Fibroblast of lung (primary cell): ENCODE data around the gene SPRYD3. TPM values are rescaled to one million over a fixed set of nuclear protein-coding genes. Genes with fewer than 3 reads are reported as not detected.

Experiments
- DNase-seq, 2 donors: peaks; one replicate each; pipeline versions ENCODE4 v3.0.0 to v3.0.0-alpha.2; 2010; ENCODE audit warnings: low read depth in 2 of 2
- H2AFZ ChIP-seq: 2 replicates; pipeline ENCODE4 v1.5.1; 2012; ENCODE audit warnings: low read length, control low read depth, inconsistent platforms
- H3K27ac ChIP-seq: 2 replicates; pipeline ENCODE4 v1.5.1; 2011; ENCODE audit warnings: low read length, control low read depth; ENCODE audit not compliant: insufficient read depth
- H3K27me3 ChIP-seq: 2 replicates; pipeline ENCODE4 v1.5.1; 2011; ENCODE audit warnings: mild to moderate bottlenecking, low read length; ENCODE audit not compliant: control insufficient read depth, insufficient read depth
- H3K36me3 ChIP-seq: 2 replicates; pipeline ENCODE4 v1.5.1; 2011; ENCODE audit warnings: low read length; ENCODE audit not compliant: control insufficient read depth, insufficient read depth
- H3K4me1 ChIP-seq: 2 replicates; pipeline ENCODE4 v1.5.1; 2011; ENCODE audit warnings: low read length; ENCODE audit not compliant: control insufficient read depth, insufficient read depth; ENCODE audit errors: extremely low read depth
- H3K4me2 ChIP-seq: 2 replicates; pipeline ENCODE4 v1.5.1; 2011; ENCODE audit warnings: low read length, control low read depth; ENCODE audit not compliant: insufficient read depth; ENCODE audit errors: extremely low read depth
- H3K4me3 ChIP-seq, 4 experiments: fragments of 200-600 bp in 1 of 4; sonication (generic) in 1 of 4; replicated peaks in 1 of 4; 2 replicates each; pipeline ENCODE4 v1.5.1; 2011 to 2016; ENCODE audit warnings: low read length in 4 of 4, low read depth in 3 of 4, mild to moderate bottlenecking in 3 of 4, control low read depth in 2 of 4, inconsistent platforms in 1 of 4, mixed read lengths in 1 of 4; ENCODE audit not compliant: insufficient read depth in 1 of 4; ENCODE audit errors: control extremely low read depth in 1 of 4
- H3K79me2 ChIP-seq: 2 replicates; pipeline ENCODE4 v1.5.1; 2012; ENCODE audit warnings: mild to moderate bottlenecking, low read length, inconsistent platforms; ENCODE audit not compliant: control insufficient read depth, insufficient read depth
- H3K9ac ChIP-seq: 2 replicates; pipeline ENCODE4 v1.5.1; 2011; ENCODE audit warnings: mild to moderate bottlenecking, low read length, control low read depth; ENCODE audit not compliant: insufficient read depth
- H3K9me3 ChIP-seq: 2 replicates; pipeline ENCODE4 v1.5.1; 2012; ENCODE audit warnings: low read depth, low read length; ENCODE audit not compliant: control insufficient read depth, insufficient read depth
- H4K20me1 ChIP-seq: 2 replicates; pipeline ENCODE4 v1.5.1; 2011; ENCODE audit warnings: low read length; ENCODE audit not compliant: control insufficient read depth, insufficient read depth; ENCODE audit errors: extremely low read depth
- CTCF ChIP-seq, 2 donors: IDR thresholded peaks in 1 of 2; conservative IDR thresholded peaks in 1 of 2; 1 replicate in 1 of 2; 2 replicates in 1 of 2; pipeline ENCODE4 v1.5.1; 2011 to 2012; ENCODE audit warnings: low read length in 2 of 2, control low read depth in 1 of 2, inconsistent platforms in 1 of 2, low read depth in 1 of 2, mild to moderate bottlenecking in 1 of 2
- EZH2 ChIP-seq: IDR thresholded peaks from 2 replicates; pipeline ENCODE4 v1.5.1; 2012; ENCODE audit warnings: low read length, control low read depth, mild to moderate bottlenecking; ENCODE audit errors: missing control alignments
- polyA plus RNA-seq, 2 donors: library from polyadenylated mRNA; depleted of rRNA in 1 of 2; stranded (reverse) in 1 of 2; unstranded in 1 of 2; fragments of >200 nt; gene quantifications; 2 replicates each; pipeline ENCODE4 v1.2.1, GENCODE V29; 2011 to 2012; ENCODE audit warnings: missing spikeins in 1 of 2
- total RNA-seq: library from RNA; depleted of rRNA; stranded (reverse); fragments of >200 nt; gene quantifications from 2 replicates; pipeline ENCODE4 v1.2.1, GENCODE V29; 2014

Gene SPRYD3
- total and polyA plus RNA-seq, 2 donors (not counting 1 experiment from before 2014, with no cell fraction given), result 18.2 to 23.3 TPM

- Histone ChIP-seq H3K27ac (no peak overlapping the region), H4K20me1 (no peaks in the 10 kb centered on the region), H3K4me2 (no peak overlapping the region), H3K4me3 (no peak overlapping the region), H2AFZ (no peak overlapping the region), H3K79me2 (no peaks in the 10 kb centered on the region), H3K27me3 (no peaks in the 10 kb centered on the region), H3K36me3 (peaks cover 12% of the 10 kb centered on the region), H3K4me1 (peaks cover 42% of the 10 kb centered on the region), H3K9ac (no peak overlapping the region), H3K9me3 (no peaks in the 10 kb centered on the region)
- no peak for DNase-seq
- TF ChIP-seq EZH2, result no peak
- TF ChIP-seq CTCF (conservative IDR thresholded peaks at IDR 0.05 in 1 of 2, IDR thresholded peaks at IDR 0.05 in 1 of 2; ENCODE audit: low read depth in 1 of 2, low read length in 2 of 2), result no peak
These were observed 9.4 kb downstream of the SPRYD3 start for GRCh38 chr12:53069621-53070410.

DNA sequence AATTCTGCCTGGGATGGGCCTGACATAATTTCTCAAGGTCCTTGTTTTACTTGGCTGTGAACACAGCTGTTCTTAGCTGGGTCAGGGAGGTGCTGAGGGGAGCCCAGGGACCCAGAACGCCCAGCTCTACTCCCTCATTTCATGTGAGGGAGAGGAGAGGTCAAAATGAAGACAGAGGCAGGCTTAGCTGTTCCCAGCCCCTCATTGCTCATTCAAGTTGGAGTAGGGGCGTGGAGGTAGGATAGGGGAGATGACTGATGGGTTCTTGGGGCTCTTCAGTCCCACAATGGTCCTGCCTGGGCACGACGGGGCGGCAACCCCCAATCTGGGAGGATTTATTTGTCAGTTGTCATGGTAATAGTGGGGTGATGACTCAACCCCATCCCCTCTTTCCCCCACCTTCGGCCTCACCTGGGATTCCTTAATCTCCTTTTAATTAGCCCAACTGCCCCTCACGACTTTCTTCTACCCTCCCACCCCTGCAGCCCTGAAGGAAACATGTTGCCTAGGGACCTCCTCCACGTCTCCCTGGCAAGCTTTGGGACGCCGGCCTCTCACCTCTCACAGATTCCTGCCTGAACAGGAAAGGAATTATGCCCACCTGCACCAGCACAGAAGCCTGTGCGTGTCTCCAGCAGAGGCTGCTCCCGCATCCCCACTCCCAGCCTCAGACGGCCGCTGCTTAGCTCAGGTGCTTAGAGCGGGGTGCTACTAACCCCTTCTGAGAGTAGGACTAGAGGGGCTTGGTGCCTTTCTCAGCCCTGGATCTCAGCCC is 10.2 kb downstream of the SPRYD3 start:
- Histone ChIP-seq H3K9me3 (no peaks in the 10 kb centered on the region), H3K79me2 (no peaks in the 10 kb centered on the region), H3K36me3 (peaks cover 9% of the 10 kb centered on the region), H3K4me1 (peaks cover 47% of the 10 kb centered on the region), H2AFZ (no peak overlapping the region), H3K9ac (no peak overlapping the region), H3K4me2 (no peak overlapping the region), H3K27me3 (no peaks in the 10 kb centered on the region), H4K20me1 (no peaks in the 10 kb centered on the region), H3K27ac (no peak overlapping the region), H3K4me3 (no peak overlapping the region)
- no peak for DNase-seq
- TF ChIP-seq EZH2, result no peak
- no peak for TF ChIP-seq CTCF (conservative IDR thresholded peaks at IDR 0.05 in 1 of 2, IDR thresholded peaks at IDR 0.05 in 1 of 2; ENCODE audit: low read depth in 1 of 2, low read length in 2 of 2)

- Histone ChIP-seq H3K4me2 (no peak overlapping the region), H4K20me1 (no peaks in the 10 kb centered on the region), H3K4me3 (no peak overlapping the region), H3K4me1 (peaks cover 54% of the 10 kb centered on the region), H3K9me3 (no peaks in the 10 kb centered on the region), H3K79me2 (no peaks in the 10 kb centered on the region), H3K27ac (no peak overlapping the region), H3K9ac (no peak overlapping the region), H3K36me3 (peaks cover 10% of the 10 kb centered on the region), H3K27me3 (no peaks in the 10 kb centered on the region), H2AFZ (no peak overlapping the region)
- TF ChIP-seq EZH2 (no peak), CTCF (conservative IDR thresholded peaks at IDR 0.05 in 1 of 2, IDR thresholded peaks at IDR 0.05 in 1 of 2; ENCODE audit: low read depth in 1 of 2, low read length in 2 of 2) (no peak)
- DNase-seq, result no peak
These were observed 11.0 kb downstream of the SPRYD3 start for GRCh38 chr12:53067993-53068770.
